HEK293 (cell line): Measurements from ENCODE around the gene LUC7L.

Experiments
- KLF1 ChIP-seq: fragments of 450-650 bp; formaldehyde crosslinking; IDR thresholded peaks from 2 replicates; pipeline ENCODE4 v1.5.1; 2016; ENCODE audit warnings: missing biosample characterization, missing genetic modification characterization
- MZF1 ChIP-seq: fragments of 450-650 bp; formaldehyde crosslinking; IDR thresholded peaks from 2 replicates; pipeline ENCODE4 v1.5.1; 2017; ENCODE audit warnings: missing biosample characterization, missing genetic modification characterization, borderline replicate concordance
- ZBTB20 ChIP-seq: fragments of 450-650 bp; formaldehyde crosslinking; IDR thresholded peaks from 2 replicates; pipeline ENCODE4 v1.5.1; 2016; ENCODE audit warnings: missing biosample characterization, missing genetic modification characterization
- ZNF354C ChIP-seq: fragments of 450-650 bp; formaldehyde crosslinking; IDR thresholded peaks from 2 replicates; pipeline ENCODE4 v1.5.1; 2016; ENCODE audit warnings: missing biosample characterization, missing genetic modification characterization, low read depth, borderline replicate concordance
- ZNF561 ChIP-seq: fragments of 450-650 bp; IDR thresholded peaks from 2 replicates; pipeline ENCODE4 v1.5.1; 2018; ENCODE audit warnings: missing biosample characterization, missing genetic modification characterization, borderline replicate concordance
- ZNF596 ChIP-seq: fragments of 450-650 bp; IDR thresholded peaks from 2 replicates; pipeline ENCODE4 v1.5.0; 2018; ENCODE audit warnings: missing biosample characterization, mild to moderate bottlenecking, missing genetic modification characterization, moderate library complexity
- ZNF623 ChIP-seq: fragments of 450-650 bp; formaldehyde crosslinking; IDR thresholded peaks from 2 replicates; pipeline ENCODE4 v1.5.1; 2016; ENCODE audit warnings: missing biosample characterization, missing genetic modification characterization
- ZNF624 ChIP-seq: fragments of 450-650 bp; formaldehyde crosslinking; IDR thresholded peaks from 2 replicates; pipeline ENCODE4 v1.5.1; 2017; ENCODE audit warnings: missing biosample characterization, missing genetic modification characterization
- ZNF629 ChIP-seq: fragments of 450-650 bp; formaldehyde crosslinking; IDR thresholded peaks from 2 replicates; pipeline ENCODE4 v1.5.1; 2017; ENCODE audit warnings: missing biosample characterization, missing genetic modification characterization
- TF ChIP-seq, protein P1 (sequence below): fragments of 450-650 bp; formaldehyde crosslinking; IDR thresholded peaks from 2 replicates; pipeline ENCODE4 v1.5.1; 2016; ENCODE audit warnings: missing biosample characterization, missing genetic modification characterization

DNA sequence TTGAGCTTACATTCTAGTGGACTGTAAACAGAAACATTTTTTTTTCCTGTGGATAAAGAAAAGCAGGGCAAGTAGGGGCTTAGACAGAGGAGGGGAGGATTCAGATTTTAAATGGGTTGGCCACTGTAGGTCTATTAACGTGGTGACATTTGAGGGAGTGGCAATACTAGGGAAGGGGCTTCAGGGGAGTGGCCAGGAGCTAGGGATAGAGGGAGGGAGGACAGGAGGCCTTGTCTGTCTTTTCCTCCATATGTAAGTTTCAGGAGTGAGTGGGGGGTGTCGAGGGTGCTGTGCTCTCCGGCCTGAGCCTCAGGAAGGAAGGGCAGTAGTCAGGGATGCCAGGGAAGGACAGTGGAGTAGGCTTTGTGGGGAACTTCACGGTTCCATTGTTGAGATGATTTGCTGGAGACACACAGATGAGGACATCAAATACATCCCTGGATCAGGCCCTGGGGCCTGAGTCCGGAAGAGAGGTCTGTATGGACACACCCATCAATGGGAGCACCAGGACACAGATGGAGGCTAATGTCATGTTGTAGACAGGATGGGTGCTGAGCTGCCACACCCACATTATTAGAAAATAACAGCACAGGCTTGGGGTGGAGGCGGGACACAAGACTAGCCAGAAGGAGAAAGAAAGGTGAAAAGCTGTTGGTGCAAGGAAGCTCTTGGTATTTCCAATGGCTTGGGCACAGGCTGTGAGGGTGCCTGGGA lies 70.0 kb downstream of the LUC7L start:
- no peak for TF ChIP-seq ZNF629 (tag by site-specific recombination)
- TF ChIP-seq, protein P1, sequence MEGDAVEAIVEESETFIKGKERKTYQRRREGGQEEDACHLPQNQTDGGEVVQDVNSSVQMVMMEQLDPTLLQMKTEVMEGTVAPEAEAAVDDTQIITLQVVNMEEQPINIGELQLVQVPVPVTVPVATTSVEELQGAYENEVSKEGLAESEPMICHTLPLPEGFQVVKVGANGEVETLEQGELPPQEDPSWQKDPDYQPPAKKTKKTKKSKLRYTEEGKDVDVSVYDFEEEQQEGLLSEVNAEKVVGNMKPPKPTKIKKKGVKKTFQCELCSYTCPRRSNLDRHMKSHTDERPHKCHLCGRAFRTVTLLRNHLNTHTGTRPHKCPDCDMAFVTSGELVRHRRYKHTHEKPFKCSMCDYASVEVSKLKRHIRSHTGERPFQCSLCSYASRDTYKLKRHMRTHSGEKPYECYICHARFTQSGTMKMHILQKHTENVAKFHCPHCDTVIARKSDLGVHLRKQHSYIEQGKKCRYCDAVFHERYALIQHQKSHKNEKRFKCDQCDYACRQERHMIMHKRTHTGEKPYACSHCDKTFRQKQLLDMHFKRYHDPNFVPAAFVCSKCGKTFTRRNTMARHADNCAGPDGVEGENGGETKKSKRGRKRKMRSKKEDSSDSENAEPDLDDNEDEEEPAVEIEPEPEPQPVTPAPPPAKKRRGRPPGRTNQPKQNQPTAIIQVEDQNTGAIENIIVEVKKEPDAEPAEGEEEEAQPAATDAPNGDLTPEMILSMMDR: no peak
- TF ChIP-seq ZNF561 (tag by site-specific recombination): no peak
- TF ChIP-seq KLF1 (tag by site-specific recombination): peak; percentile 51
- no peak for TF ChIP-seq ZNF623 (tag by site-specific recombination)
- no peak for TF ChIP-seq MZF1
- no peak for TF ChIP-seq ZNF596 (tag by site-specific recombination)
- TF ChIP-seq ZNF624: no peak
- no peak for TF ChIP-seq ZBTB20 (tag by site-specific recombination)
- TF ChIP-seq ZNF354C (tag by site-specific recombination): no peak
